WI38 (cell line): Measurements from ENCODE around the gene DENND11.

ENCODE experiments used
- H3K4me3 ChIP-seq: 2 replicates; pipeline ENCODE4 v1.5.1; 2011; ENCODE audit warnings: low read depth, mild to moderate bottlenecking, control low read depth, low read length
- CTCF ChIP-seq: IDR thresholded peaks from 2 replicates; pipeline ENCODE4 v1.5.1; 2012; ENCODE audit warnings: low read depth, mild to moderate bottlenecking, control low read depth, low read length

The DENND11 gene

GRCh38 chr7:141715018-141715417 lies 13.1 kb upstream of the DENND11 start:
- TF ChIP-seq CTCF: no peak
- H3K4me3 ChIP-seq: no peak overlapping the region

- H3K4me3 ChIP-seq: no peak overlapping the region
Measured at GRCh38 chr7:141714571-141714970, 12.6 kb upstream of the DENND11 start.

GRCh38 chr7:141713890-141714289 lies 11.9 kb upstream of the DENND11 start:
- no peak for TF ChIP-seq CTCF
- H3K4me3 ChIP-seq: no peak overlapping the region

More at GRCh38 chr7:141714571-141714970, 12.6 kb upstream of the DENND11 start:
- no peak for TF ChIP-seq CTCF

- no peak for TF ChIP-seq CTCF
- no peak overlapping the region for H3K4me3 ChIP-seq
Measured at GRCh38 chr7:141712603-141713255, 10.8 kb upstream of the DENND11 start.

- no peak overlapping the region for H3K4me3 ChIP-seq
- TF ChIP-seq CTCF: no peak
Measured at GRCh38 chr7:141710301-141710700, 8.3 kb upstream of the DENND11 start.

- H3K4me3 ChIP-seq: no peak overlapping the region
- no peak for TF ChIP-seq CTCF
Measured at GRCh38 chr7:141709749-141710148, 7.8 kb upstream of the DENND11 start.

- H3K4me3 ChIP-seq: no peak overlapping the region
- no peak for TF ChIP-seq CTCF
Measured at GRCh38 chr7:141709318-141709717, 7.4 kb upstream of the DENND11 start.
